ENCODE data around the gene KLHL14.

GRCh38 chr18:32810314-32810713, 37.5 kb upstream of the KLHL14 start:
- TF ChIP-seq FOXK2 (IDR thresholded peaks at IDR 0.05) (no peak), HDGF (IDR thresholded peaks at IDR 0.05; ENCODE audit: borderline replicate concordance) (no peak), LEF1 (IDR thresholded peaks at IDR 0.05; ENCODE audit: borderline replicate concordance) (no peak), SUZ12 (IDR thresholded peaks at IDR 0.05) (no peak), SP1 (IDR thresholded peaks at IDR 0.05) (no peak), FOXA1 (IDR thresholded peaks at IDR 0.05) (no peak), ARNT (IDR thresholded peaks at IDR 0.05) (no peak), FOXM1 (IDR thresholded peaks at IDR 0.05; ENCODE audit: borderline replicate concordance) (no peak)

All from HEK293T (cell line).